H7 (cell line): ENCODE measurements around the gene WIZ. TPM values are rescaled to one million over a fixed set of nuclear protein-coding genes. Genes with fewer than 3 reads are reported as not detected.
A peak's percentile ranks its signal among the peaks of the same experiment; 100 is the strongest.
"Not testable (repeated sequence)": the region's sequence is repeated elsewhere in the genome, so short reads cannot be mapped to it uniquely, and the experiment has no call there.

Source experiments
- DNase-seq: peaks from one replicate; pipeline ENCODE4 v3.0.0; 2012
- H3K27me3 ChIP-seq: 2 replicates; pipeline ENCODE4 v1.6.0; 2011; ENCODE audit warnings: mild to moderate bottlenecking, low read length; ENCODE audit not compliant: control insufficient read depth, insufficient read depth
- H3K36me3 ChIP-seq: replicated peaks from 2 replicates; pipeline ENCODE4 v1.5.1; 2011; ENCODE audit warnings: low read length; ENCODE audit not compliant: control insufficient read depth, insufficient read depth
- H3K4me3 ChIP-seq: 2 replicates; pipeline ENCODE4 v1.5.1; 2011; ENCODE audit warnings: low read depth, mild to moderate bottlenecking, control low read depth, low read length, moderate library complexity; ENCODE audit not compliant: insufficient read depth
- total RNA-seq: library from RNA; depleted of rRNA; stranded (reverse); fragments of >200 nt; shearing (Covaris generic); gene quantifications from 2 replicates; pipeline ENCODE4 v1.2.3, GENCODE V29; 2014; rRNA removed

Gene WIZ
- 16.1 and 17.6 TPM in 2 replicates for total RNA-seq

- H3K4me3 ChIP-seq: peak within 1 kb of the TSS; percentile 72
Observed at GRCh38 chr19:15449620-15450527, at the start of gene WIZ. Gene WIZ, minus strand, starts transcription at chr19:15449956. Its CDS starts 1,649 bp downstream, at chr19:15448307.

GRCh38 chr19:15498910-15499309 is 49.2 kb upstream of the WIZ start:
- no peak for DNase-seq
- no peaks in the 10 kb centered on the region for H3K27me3 ChIP-seq
- H3K36me3 ChIP-seq: no peaks in the 10 kb centered on the region
- no peak overlapping the region for H3K4me3 ChIP-seq

More at GRCh38 chr19:15449620-15450527, at the start of gene WIZ:
- Histone ChIP-seq H3K27me3 (peaks cover 29% of the 10 kb centered on the region), H3K36me3 (no peaks in the 10 kb centered on the region)
- peak; percentile 98 for DNase-seq

DNA sequence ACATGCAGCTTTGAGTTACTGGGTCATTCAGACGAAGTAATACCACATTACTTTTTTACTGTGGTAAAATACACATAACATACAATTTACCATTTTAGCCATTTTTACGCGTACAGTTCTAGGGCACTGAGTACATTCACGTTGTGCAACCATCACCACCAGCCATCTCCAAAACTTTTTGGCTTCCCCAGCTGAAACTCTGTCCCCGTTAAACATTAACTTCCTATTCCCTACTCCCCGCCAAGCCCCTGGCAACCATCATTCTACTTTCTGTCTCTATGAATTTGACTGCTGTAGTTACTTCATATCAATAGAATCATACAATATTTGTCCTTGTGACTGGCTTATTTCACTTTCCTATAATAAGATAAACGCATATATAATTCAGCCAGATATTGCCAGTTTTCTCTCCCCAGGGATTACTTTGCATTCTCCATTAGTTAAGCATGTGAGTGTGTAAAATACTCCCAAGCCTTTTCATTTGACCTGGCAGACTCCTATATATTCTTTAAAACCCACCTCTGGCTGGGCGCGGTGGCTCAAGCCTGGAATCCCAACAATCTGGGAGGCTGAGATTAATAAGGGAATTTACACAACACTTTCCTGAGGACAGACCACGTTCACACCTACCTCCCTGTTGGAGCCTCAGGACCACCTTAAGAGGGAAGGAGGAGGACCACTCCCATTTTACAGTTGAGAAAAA is 48.6 kb upstream of the WIZ start:
- Histone ChIP-seq H3K36me3 (no peaks in the 10 kb centered on the region), H3K27me3 (no peaks in the 10 kb centered on the region), H3K4me3 (no peak overlapping the region)
- DNase-seq: no peak

GRCh38 chr19:15495151-15495550 is 45.4 kb upstream of the WIZ start:
- Histone ChIP-seq H3K27me3 (no peaks in the 10 kb centered on the region), H3K4me3 (no peak overlapping the region), H3K36me3 (no peaks in the 10 kb centered on the region)
- no peak for DNase-seq

DNA sequence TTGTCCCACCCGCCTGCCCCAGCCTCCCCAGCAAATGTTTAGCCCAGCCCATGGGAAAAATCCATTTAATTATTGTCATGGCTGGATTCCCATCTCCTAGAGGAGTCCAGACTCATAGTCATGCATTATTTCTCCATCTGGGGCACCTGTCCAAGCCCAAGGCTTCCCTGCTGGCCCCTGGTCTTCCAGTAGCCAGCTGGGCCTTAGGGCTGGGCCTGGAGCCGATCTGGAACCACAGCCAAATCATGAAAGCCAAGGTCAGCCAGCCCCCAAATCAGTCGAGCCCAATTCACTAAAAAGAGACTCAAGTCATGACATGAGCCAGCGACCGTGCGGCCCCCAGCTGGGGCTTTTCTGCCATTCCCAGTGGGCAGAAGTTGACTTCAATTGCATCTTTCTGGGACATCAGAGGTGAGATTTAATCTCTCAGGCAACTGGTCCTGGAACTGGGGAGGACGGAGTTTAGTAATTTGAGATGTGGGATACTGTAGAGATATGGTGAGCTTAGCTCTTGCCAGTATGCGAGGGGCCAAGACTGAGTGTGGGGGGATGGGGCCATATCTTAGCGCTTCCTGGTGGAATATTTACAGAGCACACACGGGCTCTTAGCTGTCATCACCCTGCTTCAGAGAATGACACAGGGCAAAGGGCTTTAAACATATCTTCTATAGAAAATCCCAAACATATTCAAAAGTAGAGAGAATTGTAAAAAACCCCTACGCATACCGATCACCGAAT is 38.9 kb upstream of the WIZ start:
- Histone ChIP-seq H3K27me3 (no peaks in the 10 kb centered on the region), H3K36me3 (no peaks in the 10 kb centered on the region), H3K4me3 (no peak overlapping the region)
- no peak for DNase-seq

DNA sequence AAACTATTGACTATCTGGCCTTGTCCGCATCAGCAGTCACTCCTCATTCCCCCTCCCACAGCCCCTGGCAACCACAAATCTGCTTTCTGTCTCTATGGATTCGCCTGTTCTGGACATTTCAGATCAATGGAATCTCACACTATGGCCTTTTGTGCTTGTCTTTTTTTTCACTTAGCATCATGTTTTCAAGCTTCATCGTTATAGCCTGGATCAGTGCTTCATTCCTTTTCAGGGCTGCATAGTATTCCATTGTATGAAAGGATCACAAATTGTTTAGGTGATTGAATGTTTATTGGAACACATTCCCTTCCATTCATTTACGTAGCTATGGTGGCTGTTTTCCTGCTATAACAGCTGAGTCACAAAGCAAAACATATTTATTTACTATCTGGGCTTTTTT is 37.3 kb upstream of the WIZ start:
- no peak for DNase-seq
- Histone ChIP-seq H3K36me3 (no peaks in the 10 kb centered on the region), H3K4me3 (no peak overlapping the region), H3K27me3 (no peaks in the 10 kb centered on the region)

- not testable (repeated sequence) for H3K27me3 ChIP-seq, H3K36me3 ChIP-seq, DNase-seq, H3K4me3 ChIP-seq
Observed at GRCh38 chr19:15485768-15486167, 36.0 kb upstream of the WIZ start.

DNA sequence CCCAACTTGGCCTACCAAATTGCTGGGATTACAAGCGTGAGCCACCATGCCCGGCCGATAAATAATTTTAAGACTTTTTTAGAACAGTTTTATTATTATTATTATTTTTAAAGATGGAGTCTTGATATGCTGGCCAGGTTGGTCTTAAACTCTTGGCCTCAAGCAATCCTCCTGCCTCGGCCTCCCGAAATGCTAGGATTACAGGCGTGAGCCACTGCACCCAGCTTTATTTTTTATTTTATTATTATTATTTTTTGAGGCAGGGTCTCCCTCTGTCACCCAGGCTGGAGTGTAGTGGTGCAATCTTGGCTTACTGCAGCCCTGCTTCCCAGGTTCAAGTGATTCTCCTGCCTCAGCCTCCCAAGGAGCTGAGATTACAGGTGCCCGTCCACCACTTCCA is 31.2 kb upstream of the WIZ start:
- DNase-seq, H3K27me3 ChIP-seq, H3K4me3 ChIP-seq, H3K36me3 ChIP-seq: not testable (repeated sequence)

- H3K36me3 ChIP-seq: no peaks in the 10 kb centered on the region
- DNase-seq: no peak
Observed at GRCh38 chr19:15479391-15480345, 29.9 kb upstream of the WIZ start, which contains the start of gene PGLYRP2. Gene PGLYRP2, minus strand, starts transcription at chr19:15479501. Its CDS starts 130 bp downstream, at chr19:15479371.

DNA sequence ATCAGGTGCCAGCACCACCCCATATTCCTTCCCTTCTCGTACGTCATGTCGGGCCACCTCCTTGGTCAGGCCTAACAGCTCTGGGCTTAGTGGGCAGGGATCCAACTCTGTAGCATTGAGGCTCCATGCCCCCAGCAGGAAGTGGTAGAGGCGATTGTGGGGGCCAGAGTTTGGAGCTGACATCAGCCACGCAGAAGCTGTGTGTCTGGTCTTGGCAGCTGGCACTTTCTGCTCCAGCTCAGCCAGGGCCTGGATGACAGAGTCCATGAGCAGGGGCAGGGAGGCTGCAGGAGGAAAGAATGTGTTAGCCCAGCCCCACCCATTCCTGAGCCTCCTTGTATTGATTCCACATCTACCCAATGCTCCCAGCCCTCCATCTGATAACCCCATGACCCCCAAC is 26.6 kb upstream of the WIZ start:
- Histone ChIP-seq H3K36me3 (no peaks in the 10 kb centered on the region), H3K27me3 (no peaks in the 10 kb centered on the region), H3K4me3 (no peak overlapping the region)
- no peak for DNase-seq

More at GRCh38 chr19:15479391-15480345, 29.9 kb upstream of the WIZ start, which contains the start of gene PGLYRP2:
- no peaks in the 10 kb centered on the region for H3K27me3 ChIP-seq
- H3K4me3 ChIP-seq: no peak within 1 kb of the TSS

DNA sequence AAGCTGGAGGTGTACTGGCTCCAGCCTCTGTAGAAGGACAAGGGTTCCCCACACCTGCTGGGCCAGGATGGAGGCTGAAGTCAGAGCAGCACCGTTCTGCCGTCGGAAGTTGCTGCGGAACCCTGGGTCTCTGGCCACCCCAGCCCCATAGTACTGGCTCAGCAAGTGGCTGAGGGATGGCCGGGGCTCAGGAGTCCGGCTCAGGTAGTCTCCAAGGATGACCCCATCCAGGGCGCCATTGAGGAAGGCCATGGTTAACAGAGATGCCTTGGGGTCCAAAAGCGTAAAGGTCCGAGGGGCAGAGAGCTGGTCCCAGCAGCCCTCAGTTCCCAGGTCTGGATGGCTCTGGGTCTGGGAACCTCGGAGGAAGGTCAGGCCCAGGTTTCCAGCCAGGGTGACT is 25.9 kb upstream of the WIZ start:
- Histone ChIP-seq H3K4me3 (no peak overlapping the region), H3K27me3 (no peaks in the 10 kb centered on the region), H3K36me3 (no peaks in the 10 kb centered on the region)
- no peak for DNase-seq

GRCh38 chr19:15475169-15475568 is 25.4 kb upstream of the WIZ start:
- H3K4me3 ChIP-seq: no peak overlapping the region
- H3K27me3 ChIP-seq: no peaks in the 10 kb centered on the region
- no peak for DNase-seq
- no peaks in the 10 kb centered on the region for H3K36me3 ChIP-seq

- not testable (repeated sequence) for H3K4me3 ChIP-seq, H3K36me3 ChIP-seq, DNase-seq
- peaks cover 12% of the 10 kb centered on the region; the same call in 1 of the 2 replicates for H3K27me3 ChIP-seq
Observed at GRCh38 chr19:15473821-15474220, 24.1 kb upstream of the WIZ start.
